IMR-90 (cell line): ENCODE measurements around the gene KLRB1. TPM values are rescaled to one million over a fixed set of nuclear protein-coding genes. Genes with fewer than 3 reads are reported as not detected.
A peak's percentile ranks its signal among the peaks of the same experiment; 100 is the strongest.

Experiments
- ATAC-seq: fragments of 200-7000 bp; cut with Tn5 transposase; 2 replicates; pipeline ENCODE4 v1.9.1; 2020; ENCODE audit warnings: low read depth, mild to moderate bottlenecking, moderate library complexity
- BruUV-seq: library from RNA; stranded (reverse); fragments of 400-500 nt; replicated peaks from 2 replicates; lab custom pipeline; 2021; lab: Mats Ljungman, UMichigan
- CTCF ChIA-PET: fragments of 300-600 bp; formaldehyde crosslinking; extraction: SDS; loops from one replicate; lab custom pipeline; 2021; ENCODE audit warnings: antibody characterized with exemption; lab: Yijun Ruan, JAX
- POLR2A ChIA-PET: fragments of 300-600 bp; sonication (Branson Sonifier 250); formaldehyde crosslinking; loops from one replicate; lab custom pipeline; 2022; ENCODE audit warnings: antibody characterized with exemption; ENCODE audit not compliant: unreplicated experiment; lab: Charles Lee
- DNase-seq: peaks from one replicate; pipeline ENCODE4 v3.0.0; 2013
- H2AFZ ChIP-seq: replicated peaks from 2 replicates; pipeline ENCODE3; 2013; ENCODE audit warnings: low read length, mild to moderate bottlenecking; ENCODE audit not compliant: poor library complexity
- H2AK5ac ChIP-seq: 2 replicates; pipeline ENCODE4 v1.6.1; 2013; ENCODE audit warnings: low read depth, low read length, inconsistent platforms
- H2AK9ac ChIP-seq: replicated peaks from 2 replicates; pipeline ENCODE3; 2013; ENCODE audit warnings: mild to moderate bottlenecking, low read depth, low read length, moderate library complexity; ENCODE audit not compliant: poor library complexity
- H2BK120ac ChIP-seq: 2 replicates; pipeline ENCODE4 v1.6.1; 2013; ENCODE audit warnings: low read depth, low read length, inconsistent platforms
- H2BK15ac ChIP-seq: 3 replicates; pipeline ENCODE4 v1.6.1; 2013; ENCODE audit warnings: low read depth, low read length, inconsistent platforms
- H2BK20ac ChIP-seq: 2 replicates; pipeline ENCODE4 v1.6.1; 2013; ENCODE audit warnings: low read depth, mild to moderate bottlenecking, inconsistent platforms, low read length, moderate library complexity
- H2BK5ac ChIP-seq: 2 replicates; pipeline ENCODE4 v1.6.1; 2013; ENCODE audit warnings: mild to moderate bottlenecking, low read depth, low read length, inconsistent platforms; ENCODE audit not compliant: poor library complexity, severe bottlenecking
- H3K14ac ChIP-seq: replicated peaks from 2 replicates; pipeline ENCODE4 v1.6.1; 2013; ENCODE audit warnings: low read depth, low read length, inconsistent platforms
- H3K18ac ChIP-seq: 2 replicates; pipeline ENCODE4 v1.6.1; 2013; ENCODE audit warnings: low read depth, low read length, control low read depth
- H3K23ac ChIP-seq: 2 replicates; pipeline ENCODE4 v1.6.1; 2013; ENCODE audit warnings: low read depth, low read length, inconsistent platforms
- H3K27ac ChIP-seq: 2 replicates; pipeline ENCODE4 v1.5.1; 2013; ENCODE audit warnings: mild to moderate bottlenecking, control low read depth, low read length; ENCODE audit not compliant: insufficient read depth
- H3K27me3 ChIP-seq: 2 replicates; pipeline ENCODE4 v1.6.1; 2013; ENCODE audit warnings: low read length; ENCODE audit not compliant: control insufficient read depth, insufficient read depth
- H3K36me3 ChIP-seq: 2 replicates; pipeline ENCODE4 v1.6.1; 2013; ENCODE audit warnings: low read length, mixed read lengths; ENCODE audit not compliant: control insufficient read depth, insufficient read depth
- H3K4ac ChIP-seq: 2 replicates; pipeline ENCODE4 v1.6.1; 2013; ENCODE audit warnings: low read depth, low read length, inconsistent platforms
- H3K4me1 ChIP-seq: 2 replicates; pipeline ENCODE4 v1.6.1; 2013; ENCODE audit warnings: low read length, mixed read lengths; ENCODE audit not compliant: control insufficient read depth, insufficient read depth
- H3K4me2 ChIP-seq: 2 replicates; pipeline ENCODE4 v1.6.1; 2013; ENCODE audit warnings: low read depth, mild to moderate bottlenecking, control low read depth, low read length, moderate library complexity
- H3K4me3 ChIP-seq: 2 replicates; pipeline ENCODE4 v1.5.1; 2013; ENCODE audit warnings: low read depth, mild to moderate bottlenecking, control low read depth, low read length, moderate library complexity; ENCODE audit not compliant: insufficient read depth
- H3K56ac ChIP-seq: 2 replicates; pipeline ENCODE4 v1.6.1; 2013; ENCODE audit warnings: low read length, inconsistent platforms; ENCODE audit not compliant: insufficient read depth; ENCODE audit errors: extremely low read depth
- H3K79me1 ChIP-seq, 2 experiments: 2 replicates each; pipeline ENCODE4 v1.6.1; 2013; ENCODE audit warnings: low read length in 2 of 2, inconsistent platforms in 1 of 2, low read depth in 1 of 2
- H3K9ac ChIP-seq: 2 replicates; pipeline ENCODE4 v1.6.1; 2013; ENCODE audit warnings: low read depth, low read length, control low read depth
- H3K9me1 ChIP-seq: 2 replicates; pipeline ENCODE4 v1.6.1; 2013; ENCODE audit warnings: low read length, inconsistent platforms; ENCODE audit not compliant: insufficient read depth
- H3K9me3 ChIP-seq: 2 replicates; pipeline ENCODE4 v1.6.1; 2013; ENCODE audit warnings: low read length; ENCODE audit not compliant: control insufficient read depth, insufficient read depth
- H4K20me1 ChIP-seq: 2 replicates; pipeline ENCODE4 v1.6.1; 2013; ENCODE audit warnings: low read length, inconsistent platforms; ENCODE audit not compliant: insufficient read depth
- H4K5ac ChIP-seq: 2 replicates; pipeline ENCODE4 v1.6.1; 2013; ENCODE audit warnings: mild to moderate bottlenecking, low read depth, low read length, control low read depth
- H4K8ac ChIP-seq, 2 experiments: 2 replicates each; pipeline ENCODE4 v1.6.1; 2013; ENCODE audit warnings: low read depth in 2 of 2, low read length in 2 of 2, control low read depth in 1 of 2, inconsistent platforms in 1 of 2
- H4K91ac ChIP-seq: 2 replicates; pipeline ENCODE4 v1.6.1; 2013; ENCODE audit warnings: low read depth, low read length, inconsistent platforms; ENCODE audit not compliant: insufficient read depth
- BHLHE40 ChIP-seq: fragments of 150-350 bp; IDR thresholded peaks from 2 replicates; pipeline ENCODE4 v1.6.1; 2016; ENCODE audit warnings: mild to moderate bottlenecking, low read depth, low read length
- CEBPB ChIP-seq: IDR thresholded peaks from 2 replicates; pipeline ENCODE4 v1.6.1; 2012; ENCODE audit warnings: low read depth, low read length, improper control_type of control experiment
- CHD1 ChIP-seq: IDR thresholded peaks from 2 replicates; pipeline ENCODE4 v1.6.1; 2012; ENCODE audit warnings: low read depth, low read length, improper control_type of control experiment
- CTCF ChIP-seq: conservative IDR thresholded peaks from 2 replicates; pipeline ENCODE4 v1.5.1; 2012; ENCODE audit warnings: mild to moderate bottlenecking, low read depth, low read length, improper control_type of control experiment
- ELK1 ChIP-seq: fragments of 150-350 bp; IDR thresholded peaks from 2 replicates; pipeline ENCODE4 v1.6.1; 2016; ENCODE audit warnings: low read depth, mild to moderate bottlenecking, low read length, moderate library complexity, borderline replicate concordance
- FOS ChIP-seq: fragments of 150-350 bp; IDR thresholded peaks from 2 replicates; pipeline ENCODE4 v1.6.1; 2016; ENCODE audit warnings: low read depth, low read length
- MAFK ChIP-seq: IDR thresholded peaks from 2 replicates; pipeline ENCODE4 v1.6.1; 2012; ENCODE audit warnings: low read depth, low read length, improper control_type of control experiment
- MAZ ChIP-seq: IDR thresholded peaks from 2 replicates; pipeline ENCODE4 v1.6.1; 2012; ENCODE audit warnings: low read depth, mild to moderate bottlenecking, low read length, improper control_type of control experiment, moderate library complexity, borderline replicate concordance
- MXI1 ChIP-seq: IDR thresholded peaks from 2 replicates; pipeline ENCODE4 v1.6.1; 2012; ENCODE audit warnings: low read depth, mild to moderate bottlenecking, low read length, moderate library complexity, borderline replicate concordance
- NFE2L2 ChIP-seq: fragments of 150-350 bp; IDR thresholded peaks from 2 replicates; pipeline ENCODE4 v1.6.1; 2016; ENCODE audit warnings: low read depth, mild to moderate bottlenecking, low read length
- POLR2A ChIP-seq: IDR thresholded peaks from 2 replicates; pipeline ENCODE4 v1.6.1; 2012; ENCODE audit warnings: mild to moderate bottlenecking, low read depth, low read length
- RAD21 ChIP-seq: IDR thresholded peaks from 2 replicates; pipeline ENCODE4 v1.6.1; 2012; ENCODE audit warnings: low read length, improper control_type of control experiment
- RFX5 ChIP-seq: IDR thresholded peaks from 2 replicates; pipeline ENCODE4 v1.8.0; 2012; ENCODE audit warnings: low read depth, mild to moderate bottlenecking, low read length, moderate library complexity
- SMC3 ChIP-seq: fragments of 150-350 bp; IDR thresholded peaks from 2 replicates; pipeline ENCODE4 v1.6.1; 2016; ENCODE audit warnings: low read depth, mild to moderate bottlenecking, antibody characterized with exemption, low read length, moderate library complexity
- USF2 ChIP-seq: fragments of 150-350 bp; IDR thresholded peaks from 2 replicates; pipeline ENCODE4 v1.6.1; 2017; ENCODE audit warnings: mild to moderate bottlenecking, antibody characterized with exemption, low read length, low read depth
- WGBS, 2 experiments: methylation state at CpG; one replicate each; pipeline versions ENCODE4 v1.1.5 to v1.1.7; 2013; ENCODE audit warnings: missing lambda C conversion rate in 2 of 2; ENCODE audit not compliant: insufficient read length in 1 of 2; ENCODE audit errors: extremely low coverage in 2 of 2; 5-methylcytosine and 5-hydroxymethylcytosine counted together
- dilution Hi-C: fragments of 300-500 bp; cut with HindIII; formaldehyde crosslinking; loops from one replicate; pipeline ENCODE4 v1.14.3; 2018; ENCODE audit warnings: low sequenced_read_pairs; ENCODE audit not compliant: unreplicated experiment
- in situ Hi-C: fragments of 300-500 bp; cut with MboI; formaldehyde crosslinking; loops from 3 replicates; pipeline ENCODE4 v1.14.3; 2019; ENCODE audit warnings: low sequenced_read_pairs, inconsistent platforms, mixed read lengths
- intact Hi-C: fragments of 100-400 bp; cut with micrococcal nuclease; formaldehyde crosslinking; loops from 2 replicates; pipeline ENCODE4 v1.10.0; 2022
- polyA plus RNA-seq, 3 experiments: library from polyadenylated mRNA; depleted of rRNA; stranded (reverse); fragments of >200 nt; gene quantifications; 2 replicates each; pipeline ENCODE4 v1.2.3, GENCODE V29; 2012; ENCODE audit warnings: low replicate concordance in 1 of 3
- total RNA-seq: library from RNA; depleted of rRNA; stranded (reverse); fragments of >200 nt; gene quantifications from 2 replicates; pipeline ENCODE4 v1.2.3, GENCODE V29; 2012

The KLRB1 gene
- total and polyA plus RNA-seq, 2 of the 4 experiments (the other 2 are of a cell fraction) = not detected

- BruUV-seq = no TSS peak
- TF ChIP-seq FOS (no peak), POLR2A (no peak), CTCF (peak; percentile 87), USF2 (no peak), RAD21 (peak; percentile 85), SMC3 (peak; percentile 76), CEBPB (no peak), BHLHE40 (no peak), ELK1 (no peak), MXI1 (no peak), NFE2L2 (no peak), MAFK (no peak), CHD1 (no peak), MAZ (no peak), RFX5 (no peak)
Observed at GRCh38 chr12:9634177-9634803, 26.6 kb upstream of the KLRB1 start.

More at GRCh38 chr12:9634177-9634803, 26.6 kb upstream of the KLRB1 start:
- Histone ChIP-seq H3K27ac (no peak overlapping the region), H4K8ac (no peak overlapping the region), H2AFZ (no peak overlapping the region), H3K4me2 (no peak overlapping the region), H3K56ac (no peak overlapping the region), H2BK15ac (no peak overlapping the region), H3K18ac (no peak overlapping the region), H3K36me3 (no peaks in the 10 kb centered on the region), H2BK5ac (no peak overlapping the region), H4K5ac (no peak overlapping the region), H3K79me1 (no peaks in the 10 kb centered on the region), H3K4ac (no peak overlapping the region), H3K14ac (no peak overlapping the region), H3K4me1 (no peaks in the 10 kb centered on the region), H3K23ac (no peak overlapping the region), H4K20me1 (no peaks in the 10 kb centered on the region), H3K9me1 (no peaks in the 10 kb centered on the region), H3K27me3 (no peaks in the 10 kb centered on the region; the same call in 1 of the 2 replicates), H2BK20ac (no peak overlapping the region), H3K9ac (no peak overlapping the region), H3K4me3 (no peak overlapping the region), H3K9me3 (no peaks in the 10 kb centered on the region), H2BK120ac (no peak overlapping the region), H2AK5ac (no peak overlapping the region), H2AK9ac (no peak overlapping the region), H4K91ac (no peak overlapping the region)
- in situ Hi-C loops (loop anchor here (25.0 kb wide), 1 partner anchor 297 kb away; no protein-coding TSS in a partner anchor), intact Hi-C loops (loop anchor here (1.0 to 2.0 kb wide), 2 partner anchors 74 to 303 kb away; no protein-coding TSS in a partner anchor), dilution Hi-C loops (loop anchor here (10.0 kb wide), 1 partner anchor 71 kb away; no protein-coding TSS in a partner anchor)
- no CpG with 5 or more reads among the region's 2 CpGs for WGBS, 2 experiments
- DNase-seq (peak; percentile 47), ATAC-seq (peak; percentile 62)
- ChIA-PET CTCF (interaction anchor here (0.6 to 2.2 kb wide), 6 partner anchors 66 to 303 kb away, joined by 3 to 9 read pairs (median 4); no protein-coding TSS in a partner anchor), POLR2A (no interaction called here)
